ENCODE results near the gene GCA. TPM values are rescaled to one million over a fixed set of nuclear protein-coding genes. Genes with fewer than 3 reads are reported as not detected.

Gene GCA
- 7.4 TPM for total RNA-seq
- long read RNA-seq, transcript GCA-204 (8 exons, 1,992 nt) = major isoform, 6 of 9 reads
- long read RNA-seq, partial matches to known transcripts = 0 of 9 reads
- long read RNA-seq, other reads (novel, unspliced or antisense) = 2 of 9 reads

DNA sequence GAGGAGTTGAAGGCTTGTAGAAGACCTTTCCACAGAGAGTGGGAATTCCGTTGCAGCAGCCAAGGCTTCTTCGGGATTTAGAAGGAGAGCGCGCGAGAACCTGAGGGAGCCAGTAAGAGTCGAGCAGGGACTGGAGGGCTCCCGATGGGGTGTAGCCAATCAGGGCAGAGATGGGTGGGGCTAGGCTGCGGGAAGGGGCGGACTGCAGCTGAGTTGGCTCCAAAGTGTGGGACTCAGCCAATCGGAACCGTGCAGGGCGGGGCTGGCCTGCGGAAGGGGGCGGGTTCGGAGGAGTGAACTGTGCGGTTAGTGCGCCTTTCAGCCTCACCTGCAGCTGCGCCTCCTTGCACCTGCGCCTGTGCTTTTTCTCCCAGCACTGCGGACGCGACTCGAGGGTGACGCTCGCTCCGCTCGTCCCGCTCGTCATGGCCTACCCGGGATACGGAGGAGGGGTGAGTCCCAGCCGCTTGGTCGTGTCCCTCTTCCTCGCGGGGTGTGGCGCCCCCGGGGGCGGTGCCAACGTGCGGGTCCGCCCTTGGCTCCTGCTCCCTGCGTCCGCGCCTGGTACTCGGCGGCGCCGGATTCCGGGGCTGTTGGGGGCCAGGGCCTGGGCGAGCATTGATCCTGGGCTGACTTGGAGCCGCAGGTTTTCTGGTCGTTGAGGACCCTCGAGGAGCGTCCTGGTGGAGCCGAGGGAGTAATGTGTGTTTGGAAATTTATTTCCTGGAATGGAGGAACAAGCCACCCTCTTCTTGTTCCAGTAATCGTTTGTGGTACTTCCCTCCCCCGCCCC lies at the start of gene GCA:
Gene GCA (plus strand): TSS at position 309 of the 793 bp plus-strand sequence. CDS start 117 bp downstream, at position 426.
- no peaks in the 10 kb centered on the region for H3K27me3 ChIP-seq (ENCODE audit: low read depth)
- no peaks in the 10 kb centered on the region for H3K9me3 ChIP-seq (replicated peaks)
- H3K4me3 ChIP-seq = peak within 1 kb of the TSS; percentile 89
- H3K36me3 ChIP-seq = no peaks in the 10 kb centered on the region
- DNase-seq = peak; percentile 97
- intact Hi-C loops (cut with micrococcal nuclease) = no loop called here
- peaks cover 18% of the 10 kb centered on the region for H3K4me1 ChIP-seq
- peak; percentile 38 for TF ChIP-seq CTCF (IDR thresholded peaks at IDR 0.05; ENCODE audit: borderline replicate concordance)
- peak within 1 kb of the TSS; percentile 79 for H3K27ac ChIP-seq (replicated peaks)

DNA sequence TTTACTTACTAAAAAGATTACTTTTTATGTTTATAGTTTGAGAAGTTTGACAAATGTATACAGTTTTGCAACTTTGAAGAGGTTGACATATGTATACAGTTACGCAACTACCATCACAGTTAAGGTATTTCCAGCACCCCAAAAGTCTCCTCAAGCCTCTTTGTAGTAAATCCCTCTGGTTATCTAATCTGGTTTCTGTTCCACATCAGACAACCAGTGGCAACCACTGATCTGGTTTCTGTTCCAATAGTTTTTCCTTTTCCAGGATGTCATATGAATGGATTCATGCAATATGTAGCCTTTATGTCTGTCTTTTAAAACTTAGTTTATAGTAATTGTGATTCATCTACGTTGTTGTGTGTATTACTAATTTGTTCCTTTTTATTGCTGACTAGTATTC lies 48.9 kb upstream of the GCA start:
- no peak overlapping the region for H3K4me3 ChIP-seq
- no peaks in the 10 kb centered on the region for H3K36me3 ChIP-seq
- intact Hi-C loops (cut with micrococcal nuclease) = loop anchor here (5.0 to 10.0 kb wide), 2 partner anchors 73 to 710 kb away; no protein-coding TSS in a partner anchor
- H3K9me3 ChIP-seq (replicated peaks) = no peaks in the 10 kb centered on the region
- H3K27me3 ChIP-seq (ENCODE audit: low read depth) = no peaks in the 10 kb centered on the region
- DNase-seq = no peak
- H3K4me1 ChIP-seq = no peaks in the 10 kb centered on the region
- no peak for TF ChIP-seq CTCF (IDR thresholded peaks at IDR 0.05; ENCODE audit: borderline replicate concordance)
- no peak overlapping the region for H3K27ac ChIP-seq (replicated peaks)

GRCh38 chr2:162297925-162298552 lies 45.9 kb upstream of the GCA start:
- DNase-seq = no peak
- no peaks in the 10 kb centered on the region for H3K27me3 ChIP-seq (ENCODE audit: low read depth)
- peak; percentile 90 for TF ChIP-seq CTCF (IDR thresholded peaks at IDR 0.05; ENCODE audit: borderline replicate concordance)
- no peak overlapping the region for H3K4me3 ChIP-seq
- H3K4me1 ChIP-seq = no peaks in the 10 kb centered on the region
- H3K27ac ChIP-seq (replicated peaks) = no peak overlapping the region
- no peaks in the 10 kb centered on the region for H3K9me3 ChIP-seq (replicated peaks)
- intact Hi-C loops (cut with micrococcal nuclease) = loop anchor here (5.0 to 10.0 kb wide), 2 partner anchors 76 to 713 kb away; no protein-coding TSS in a partner anchor
- no peaks in the 10 kb centered on the region for H3K36me3 ChIP-seq

DNA sequence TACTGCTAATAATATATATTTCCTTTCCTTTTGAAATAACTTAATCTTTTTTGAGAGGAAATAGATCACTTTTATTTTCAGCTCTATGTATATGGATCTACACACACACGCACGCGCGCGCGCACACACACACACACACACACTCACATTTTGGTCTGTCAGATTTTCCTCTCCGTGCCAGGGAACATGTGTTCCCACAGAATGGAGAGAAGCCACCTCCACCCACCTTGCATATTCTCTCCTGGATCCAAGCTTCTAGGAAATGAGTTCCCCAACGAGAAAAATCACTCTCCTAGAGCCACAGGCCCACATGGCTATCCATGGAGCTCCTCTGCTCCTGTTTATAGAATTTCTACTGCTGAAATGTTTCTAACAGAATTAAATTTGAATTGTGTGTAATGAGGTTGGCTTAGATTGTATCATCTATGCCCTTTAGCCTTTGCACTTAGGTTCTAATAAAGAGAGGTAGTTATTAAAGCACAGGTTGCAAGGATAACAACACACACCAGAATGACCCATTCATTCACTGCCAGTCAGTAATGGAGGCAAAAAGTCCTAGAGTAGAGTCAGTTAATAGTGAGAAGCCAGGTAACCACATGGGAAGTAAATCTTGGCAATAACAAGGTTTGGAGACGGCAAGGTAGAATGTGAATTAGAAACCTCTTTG lies 45.1 kb upstream of the GCA start:
- intact Hi-C loops (cut with micrococcal nuclease) = loop anchor here (5.0 to 10.0 kb wide), 2 partner anchors 77 to 714 kb away; no protein-coding TSS in a partner anchor
- Histone ChIP-seq H3K9me3 (replicated peaks) (no peaks in the 10 kb centered on the region), H3K27me3 (ENCODE audit: low read depth) (no peaks in the 10 kb centered on the region), H3K4me1 (no peaks in the 10 kb centered on the region), H3K36me3 (no peaks in the 10 kb centered on the region), H3K27ac (replicated peaks) (no peak overlapping the region), H3K4me3 (no peak overlapping the region)
- no peak for DNase-seq
- TF ChIP-seq CTCF (IDR thresholded peaks at IDR 0.05; ENCODE audit: borderline replicate concordance) = no peak

DNA sequence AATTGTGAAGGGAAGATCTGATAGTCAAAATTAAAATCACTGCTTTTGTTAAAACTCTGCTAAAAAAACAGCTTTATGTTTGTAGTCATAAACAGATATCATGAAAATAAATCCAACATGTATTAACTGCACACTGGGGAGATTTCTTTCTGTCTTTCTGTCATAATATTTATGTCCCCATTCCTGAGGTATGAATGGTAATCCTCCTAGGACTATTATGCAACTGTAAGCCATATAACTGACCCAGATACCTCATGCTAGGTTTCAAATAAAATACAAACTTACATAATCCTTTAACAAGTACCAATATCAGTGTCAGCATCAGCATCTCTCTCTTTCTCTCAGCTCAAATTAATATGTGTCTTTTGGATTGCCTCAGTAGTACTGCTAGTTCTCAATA lies 43.7 kb upstream of the GCA start:
- intact Hi-C loops (cut with micrococcal nuclease) = no loop called here
- DNase-seq = no peak
- Histone ChIP-seq H3K9me3 (replicated peaks) (no peaks in the 10 kb centered on the region), H3K4me1 (no peaks in the 10 kb centered on the region), H3K27me3 (ENCODE audit: low read depth) (no peaks in the 10 kb centered on the region), H3K27ac (replicated peaks) (no peak overlapping the region), H3K36me3 (peaks cover 7% of the 10 kb centered on the region), H3K4me3 (no peak overlapping the region)
- TF ChIP-seq CTCF (IDR thresholded peaks at IDR 0.05; ENCODE audit: borderline replicate concordance) = no peak
